Muscle layer of colon (tissue), 2 donors: Measurements from ENCODE around the gene FOXP3.

Experiments
- H3K27ac ChIP-seq: one replicate; pipeline ENCODE4 v1.7.0; 2013; ENCODE audit warnings: low read depth, mild to moderate bottlenecking, low read length, moderate library complexity
- H3K27me3 ChIP-seq, 2 donors: one replicate each; pipeline ENCODE4 v1.7.0; 2013; ENCODE audit warnings: low read length in 2 of 2, mild to moderate bottlenecking in 2 of 2; ENCODE audit not compliant: insufficient read depth in 2 of 2, control insufficient read depth in 1 of 2
- H3K36me3 ChIP-seq: one replicate; pipeline ENCODE4 v1.7.0; 2013; ENCODE audit warnings: mild to moderate bottlenecking, low read length; ENCODE audit not compliant: insufficient read depth
- H3K4me1 ChIP-seq: one replicate; pipeline ENCODE4 v1.7.0; 2013; ENCODE audit warnings: mild to moderate bottlenecking, low read length; ENCODE audit not compliant: insufficient read depth
- H3K4me3 ChIP-seq, 2 donors: one replicate each; pipeline ENCODE4 v1.7.0; 2013; ENCODE audit warnings: low read length in 2 of 2, low read depth in 1 of 2, mild to moderate bottlenecking in 1 of 2, moderate library complexity in 1 of 2
- H3K9ac ChIP-seq: one replicate; pipeline ENCODE4 v1.7.0; 2013; ENCODE audit warnings: low read length
- H3K9me3 ChIP-seq: one replicate; pipeline ENCODE4 v1.7.0; 2013; ENCODE audit warnings: mild to moderate bottlenecking, low read length
- donor health status: abdominal sarcoma.
- donor health status: Adenocarcinoma of cecum.

Gene FOXP3

GRCh38 chrX:49290215-49290614 is 25.7 kb upstream of the FOXP3 start:
- H3K9ac ChIP-seq = no peak overlapping the region
- no peaks in the 10 kb centered on the region for H3K36me3 ChIP-seq
- H3K4me3 ChIP-seq = no peak overlapping the region
- H3K27ac ChIP-seq = no peak overlapping the region
- H3K4me1 ChIP-seq = no peaks in the 10 kb centered on the region
- peaks cover 0 to 11% of the 10 kb centered on the region in 2 donors for H3K27me3 ChIP-seq
- no peaks in the 10 kb centered on the region for H3K9me3 ChIP-seq

DNA sequence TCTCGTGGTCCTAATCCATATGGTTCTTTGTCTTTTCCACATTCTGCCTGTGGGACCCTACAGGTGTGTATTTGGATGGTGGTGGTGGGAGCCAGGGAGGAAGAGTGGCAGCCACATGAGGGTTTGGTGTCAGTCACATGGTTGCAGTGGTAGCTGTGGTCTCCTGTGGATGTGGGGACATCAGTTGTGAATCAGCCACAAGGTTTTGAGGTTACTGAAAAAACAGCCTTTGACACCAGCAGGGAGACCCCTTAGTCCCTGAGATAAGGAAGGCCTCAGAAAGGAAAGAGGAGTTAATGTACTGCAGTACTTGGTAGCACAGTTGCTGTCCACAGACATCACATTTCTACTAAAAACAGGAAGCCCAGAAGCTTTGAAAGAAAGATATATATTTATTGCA is 23.2 kb upstream of the FOXP3 start:
- no peaks in the 10 kb centered on the region for H3K36me3 ChIP-seq
- peaks cover 0 to 7% of the 10 kb centered on the region in 2 donors for H3K27me3 ChIP-seq
- no peaks in the 10 kb centered on the region for H3K9me3 ChIP-seq
- H3K4me1 ChIP-seq = no peaks in the 10 kb centered on the region
- no peak overlapping the region for H3K9ac ChIP-seq
- no peak overlapping the region for H3K27ac ChIP-seq
- H3K4me3 ChIP-seq = no peak overlapping the region

DNA sequence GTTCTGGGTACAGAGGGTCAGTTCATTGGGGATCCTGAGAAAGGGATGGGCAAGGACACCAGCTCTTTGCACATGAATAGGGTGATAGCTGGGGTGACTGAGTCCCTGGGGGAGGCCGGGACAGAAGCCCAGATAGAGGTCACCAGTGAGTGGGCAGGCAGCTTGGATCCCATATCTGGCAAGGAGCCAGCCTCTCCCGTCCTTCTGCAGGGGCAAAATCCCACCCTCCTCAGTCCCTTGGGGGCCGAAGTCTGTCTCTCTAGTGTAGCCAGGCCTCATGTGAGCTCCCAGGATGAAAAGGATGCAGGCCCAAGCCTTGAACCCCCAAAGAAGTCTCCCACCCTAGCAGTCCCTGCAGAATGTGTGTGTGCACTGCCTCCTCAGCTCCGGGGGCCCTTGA is 22.1 kb upstream of the FOXP3 start:
- Histone ChIP-seq H3K9ac (no peak overlapping the region), H3K27me3 (no peaks in the 10 kb centered on the region), H3K4me1 (no peaks in the 10 kb centered on the region), H3K9me3 (no peaks in the 10 kb centered on the region), H3K4me3 (no peak overlapping the region), H3K27ac (no peak overlapping the region), H3K36me3 (no peaks in the 10 kb centered on the region)

DNA sequence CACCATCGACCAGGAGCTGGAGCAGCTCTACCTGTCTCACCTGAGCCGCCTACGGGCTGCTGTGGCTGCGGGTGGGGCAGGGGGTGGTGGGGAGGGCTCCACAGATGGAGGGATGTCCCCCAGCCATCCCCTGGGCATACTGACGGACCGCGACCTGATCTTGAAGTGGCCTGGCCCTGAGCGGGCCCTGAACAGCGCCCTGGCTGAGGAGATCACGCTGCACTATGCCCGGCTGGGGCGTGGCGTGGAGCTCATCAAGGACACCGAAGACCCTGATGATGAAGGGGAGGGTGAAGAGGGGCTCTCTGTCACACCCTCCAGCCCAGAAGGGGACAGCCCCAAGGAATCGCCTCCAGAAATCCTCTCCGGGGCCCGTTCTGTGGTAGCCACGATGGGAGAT is 21.6 kb upstream of the FOXP3 start:
- no peak overlapping the region for H3K4me3 ChIP-seq
- H3K9me3 ChIP-seq = no peaks in the 10 kb centered on the region
- H3K9ac ChIP-seq = no peak overlapping the region
- H3K4me1 ChIP-seq = no peaks in the 10 kb centered on the region
- H3K36me3 ChIP-seq = no peaks in the 10 kb centered on the region
- no peaks in the 10 kb centered on the region for H3K27me3 ChIP-seq
- no peak overlapping the region for H3K27ac ChIP-seq

DNA sequence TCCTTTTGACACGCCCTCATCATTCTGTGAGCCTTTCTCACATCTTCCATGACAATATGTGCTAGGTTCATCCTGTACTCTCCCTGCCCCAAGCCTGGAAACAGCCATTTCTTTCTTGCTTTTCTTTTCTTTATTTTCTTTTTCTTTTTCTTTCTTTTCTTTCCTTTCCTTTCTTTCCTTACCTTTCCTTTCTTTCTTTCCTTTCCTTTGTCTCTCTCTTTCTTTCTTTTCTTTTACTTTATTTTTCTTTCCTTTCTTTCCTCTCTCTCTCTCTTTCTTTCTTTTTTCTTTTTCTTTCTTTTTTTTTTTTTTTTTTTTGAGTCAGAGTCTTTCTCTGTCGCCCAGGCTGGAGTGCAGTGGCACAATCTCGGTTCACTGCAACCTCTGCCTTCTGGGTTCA is 19.7 kb upstream of the FOXP3 start:
- H3K4me3 ChIP-seq = no peak overlapping the region
- H3K36me3 ChIP-seq = no peaks in the 10 kb centered on the region
- no peaks in the 10 kb centered on the region for H3K27me3 ChIP-seq
- no peaks in the 10 kb centered on the region for H3K9me3 ChIP-seq
- H3K4me1 ChIP-seq = no peaks in the 10 kb centered on the region
- no peak overlapping the region for H3K9ac ChIP-seq
- H3K27ac ChIP-seq = no peak overlapping the region

- Histone ChIP-seq H3K27me3 (no peaks in the 10 kb centered on the region), H3K9me3 (no peaks in the 10 kb centered on the region), H3K9ac (no peak overlapping the region), H3K27ac (no peak overlapping the region), H3K4me3 (no peak overlapping the region), H3K36me3 (no peaks in the 10 kb centered on the region), H3K4me1 (no peaks in the 10 kb centered on the region)
Observed at GRCh38 chrX:49282647-49283011, 18.1 kb upstream of the FOXP3 start.

- H3K4me3 ChIP-seq = no peak overlapping the region
- no peaks in the 10 kb centered on the region for H3K9me3 ChIP-seq
- H3K36me3 ChIP-seq = no peaks in the 10 kb centered on the region
- no peaks in the 10 kb centered on the region for H3K27me3 ChIP-seq
- peaks cover 22% of the 10 kb centered on the region for H3K4me1 ChIP-seq
- H3K27ac ChIP-seq = no peak overlapping the region
- H3K9ac ChIP-seq = no peak overlapping the region
Observed at GRCh38 chrX:49278081-49278480, 13.6 kb upstream of the FOXP3 start.

DNA sequence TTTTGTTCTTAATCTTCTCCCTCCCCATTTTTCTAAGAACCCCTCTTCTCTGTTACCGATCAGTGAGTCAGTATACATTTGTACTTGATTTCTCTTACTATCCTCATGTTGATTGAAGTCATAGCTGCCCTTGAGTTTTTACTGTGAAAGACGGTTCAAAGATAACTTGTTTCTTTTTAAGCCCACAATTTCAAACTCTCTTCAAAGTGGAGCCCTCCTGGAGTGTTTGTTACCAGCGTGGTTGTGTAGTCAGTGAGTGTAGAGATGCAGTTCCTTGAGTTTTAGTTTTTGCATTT is 13.0 kb upstream of the FOXP3 start:
- Histone ChIP-seq H3K9ac (no peak overlapping the region), H3K9me3 (no peaks in the 10 kb centered on the region), H3K4me3 (no peak overlapping the region), H3K4me1 (peaks cover 24% of the 10 kb centered on the region), H3K27me3 (no peaks in the 10 kb centered on the region), H3K27ac (no peak overlapping the region), H3K36me3 (no peaks in the 10 kb centered on the region)

GRCh38 chrX:49276671-49277534 is 12.4 kb upstream of the FOXP3 start:
- Histone ChIP-seq H3K4me1 (peaks cover 30% of the 10 kb centered on the region), H3K9me3 (no peaks in the 10 kb centered on the region), H3K27me3 (no peaks in the 10 kb centered on the region), H3K36me3 (no peaks in the 10 kb centered on the region), H3K4me3 (no peak overlapping the region), H3K27ac (no peak overlapping the region), H3K9ac (no peak overlapping the region)

- Histone ChIP-seq H3K4me3 (no peak overlapping the region), H3K27ac (no peak overlapping the region), H3K4me1 (peaks cover 37% of the 10 kb centered on the region), H3K9me3 (no peaks in the 10 kb centered on the region), H3K9ac (no peak overlapping the region), H3K36me3 (no peaks in the 10 kb centered on the region), H3K27me3 (no peaks in the 10 kb centered on the region)
Observed at GRCh38 chrX:49276207-49276606, 11.7 kb upstream of the FOXP3 start.

DNA sequence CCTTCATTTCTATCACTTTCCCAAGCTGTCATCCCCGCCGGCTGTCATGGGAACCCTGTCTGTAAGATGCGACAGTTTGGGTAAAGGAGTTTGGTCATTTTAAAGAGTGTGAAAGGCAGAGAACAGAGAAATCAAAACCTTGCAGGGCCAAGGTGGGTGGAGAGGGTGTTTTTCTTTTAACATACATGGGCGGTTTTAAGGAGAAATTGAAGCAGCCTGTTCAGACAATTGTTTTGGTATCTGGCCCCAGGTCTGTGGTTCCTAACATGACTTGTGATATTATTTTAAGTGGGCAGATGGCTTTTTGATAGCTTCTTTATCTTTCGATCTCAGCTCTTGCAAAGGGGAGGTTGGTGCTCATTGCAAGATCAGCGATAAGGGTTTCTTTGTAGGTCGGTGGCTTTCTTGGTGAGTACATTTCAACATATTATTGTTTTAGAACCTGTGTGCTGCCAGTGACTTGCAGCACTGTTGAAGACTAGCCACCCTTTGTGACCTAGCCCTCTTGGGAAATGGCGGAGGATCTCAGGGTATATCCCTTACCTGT is 8.7 kb upstream of the FOXP3 start:
- Histone ChIP-seq H3K36me3 (no peaks in the 10 kb centered on the region), H3K4me1 (peaks cover 50% of the 10 kb centered on the region), H3K9ac (no peak overlapping the region), H3K9me3 (no peaks in the 10 kb centered on the region), H3K27ac (no peak overlapping the region), H3K27me3 (no peaks in the 10 kb centered on the region), H3K4me3 (no peak overlapping the region)

GRCh38 chrX:49272421-49272820 is 7.9 kb upstream of the FOXP3 start:
- Histone ChIP-seq H3K27me3 (no peaks in the 10 kb centered on the region), H3K9me3 (no peaks in the 10 kb centered on the region), H3K27ac (no peak overlapping the region), H3K36me3 (no peaks in the 10 kb centered on the region), H3K4me1 (peaks cover 51% of the 10 kb centered on the region), H3K4me3 (no peak overlapping the region), H3K9ac (no peak overlapping the region)
